Stimulated activated CD8-positive, alpha-beta memory T cell treated with anti-CD3 and anti-CD28 coated beads, Interleukin-4, amount 100 ng/mL, for 48 hours (primary cell): ENCODE results near the gene OIT3.
"Not testable (repeated sequence)": the region's sequence is repeated elsewhere in the genome, so short reads cannot be mapped to it uniquely, and the experiment has no call there.

ENCODE experiments used
- DNase-seq: peaks from one replicate; pipeline ENCODE4 v3.0.0-alpha.2; 2020

The OIT3 gene

DNA sequence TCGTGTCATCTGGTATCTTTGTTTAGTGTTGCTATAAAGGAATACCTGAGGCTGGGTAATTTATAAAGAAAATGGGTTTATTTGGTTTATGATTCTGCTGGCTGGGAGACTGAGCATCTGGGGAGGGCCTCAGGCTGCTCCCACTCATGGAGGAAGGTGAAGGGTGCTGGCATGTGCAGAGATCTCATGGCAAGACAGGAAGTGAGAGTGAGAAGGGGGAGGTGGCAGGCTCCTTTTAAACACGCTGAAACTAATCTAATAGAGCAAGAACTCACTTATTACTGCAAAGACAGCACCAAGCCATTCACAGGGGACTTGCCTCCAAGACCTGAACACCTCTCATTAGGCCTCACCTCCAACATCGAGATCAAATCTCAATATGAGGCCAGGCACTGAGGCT is 11.3 kb downstream of the OIT3 start:
- no peak for DNase-seq

DNA sequence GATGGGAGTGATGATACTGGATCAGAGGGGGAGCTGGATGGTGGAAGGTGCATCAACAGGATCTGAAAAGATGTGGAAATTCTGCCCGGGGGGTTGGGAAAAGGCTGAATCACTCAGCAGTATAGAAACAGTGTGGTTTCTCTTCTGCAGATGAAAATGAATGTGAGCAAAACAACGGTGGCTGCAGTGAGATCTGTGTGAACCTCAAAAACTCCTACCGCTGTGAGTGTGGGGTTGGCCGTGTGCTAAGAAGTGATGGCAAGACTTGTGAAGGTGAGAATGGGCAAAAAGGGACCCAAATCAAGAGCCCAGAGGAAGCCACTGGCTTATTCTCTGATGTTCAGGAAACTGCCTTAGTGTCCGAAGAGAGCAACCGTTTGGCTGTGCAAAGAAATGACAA is 12.9 kb downstream of the OIT3 start:
- no peak for DNase-seq

DNA sequence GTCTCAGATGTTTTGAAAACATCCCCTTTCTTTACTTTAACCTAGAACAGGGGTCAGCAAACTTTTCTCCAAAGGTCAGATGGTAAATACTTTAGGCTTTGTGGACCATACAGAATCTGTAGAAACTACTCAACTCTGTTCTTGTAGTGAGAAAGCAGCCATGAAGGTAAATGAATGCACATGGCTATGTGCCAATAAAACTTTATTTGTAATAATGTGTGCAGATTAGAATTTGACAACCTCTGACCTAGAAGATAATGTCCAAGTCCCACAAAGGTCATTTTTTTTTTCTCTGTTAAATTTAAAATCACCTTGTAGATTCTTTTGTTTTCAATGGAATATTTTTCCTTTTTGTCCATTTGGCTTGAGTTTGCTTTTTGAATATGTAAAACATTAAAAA is 17.2 kb downstream of the OIT3 start:
- DNase-seq = no peak

DNA sequence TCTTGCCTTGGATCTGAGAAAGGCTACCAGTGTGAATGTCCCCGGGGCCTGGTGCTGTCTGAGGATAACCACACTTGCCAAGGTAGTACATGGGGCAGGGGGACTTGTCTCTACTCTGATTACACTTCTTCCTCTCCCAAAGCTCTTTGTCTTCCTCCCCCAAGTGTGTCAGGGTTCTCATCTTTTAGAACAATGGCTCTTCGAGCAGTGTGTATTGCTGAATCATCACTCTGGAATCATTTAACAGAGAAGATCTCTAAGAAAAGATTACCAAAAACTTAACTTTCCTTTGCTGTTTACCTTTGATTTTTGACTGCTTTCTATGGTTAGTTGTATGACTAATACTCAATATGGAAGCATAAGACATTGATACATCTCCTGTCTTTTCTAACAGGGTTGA is 18.2 kb downstream of the OIT3 start:
- DNase-seq = no peak

DNA sequence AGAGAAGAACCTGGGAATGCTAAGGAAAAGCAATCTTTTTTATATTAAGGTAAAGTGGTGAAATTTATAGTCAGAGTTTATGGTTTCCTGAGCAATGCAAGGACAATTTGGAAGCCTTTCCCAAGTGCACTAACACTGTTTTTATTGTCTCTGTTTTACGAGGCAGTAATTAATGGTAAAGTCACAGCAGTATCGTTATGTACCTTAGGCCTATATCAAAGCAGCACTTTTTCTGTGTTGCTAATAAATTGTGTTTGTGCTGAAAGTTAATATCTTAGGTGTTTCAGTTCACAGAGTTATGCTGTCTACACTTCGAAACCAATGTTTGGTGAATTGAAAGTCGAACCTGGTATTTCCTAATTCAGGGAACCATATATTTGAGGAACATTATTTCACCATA is 19.2 kb downstream of the OIT3 start:
- no peak for DNase-seq

DNA sequence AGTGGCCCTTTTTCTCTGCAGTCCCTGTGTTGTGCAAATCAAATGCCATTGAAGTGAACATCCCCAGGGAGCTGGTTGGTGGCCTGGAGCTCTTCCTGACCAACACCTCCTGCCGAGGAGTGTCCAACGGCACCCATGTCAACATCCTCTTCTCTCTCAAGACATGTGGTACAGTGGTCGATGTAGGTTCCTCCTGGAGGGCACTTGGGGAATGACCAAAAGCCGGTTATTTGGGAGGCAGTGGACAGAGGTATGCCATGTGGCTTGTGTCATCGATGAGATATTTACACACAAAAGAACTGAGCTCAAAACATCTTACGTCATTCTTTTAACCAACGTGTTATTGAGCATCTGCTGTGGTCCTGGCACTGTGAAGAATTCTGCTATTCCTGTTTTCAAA is 19.7 kb downstream of the OIT3 start:
- no peak for DNase-seq

DNA sequence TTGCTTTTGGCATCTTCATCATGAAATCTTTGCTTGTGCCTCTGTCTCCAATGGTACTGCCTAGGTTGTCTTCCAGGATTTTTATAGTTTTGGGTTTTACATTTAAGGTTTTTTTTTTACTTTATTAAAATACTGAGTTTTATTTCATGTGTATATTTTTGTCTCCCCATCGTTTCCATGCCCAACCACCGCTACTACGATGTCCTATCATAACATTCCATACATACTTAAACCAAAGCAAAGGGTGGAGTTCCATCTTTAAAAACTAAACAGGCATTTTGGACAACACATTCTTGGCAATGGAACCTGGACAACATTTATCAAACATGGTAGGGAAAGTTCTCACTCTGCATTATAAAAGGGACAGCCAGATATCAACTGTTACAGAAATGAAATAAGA is 23.7 kb downstream of the OIT3 start:
- not testable (repeated sequence) for DNase-seq

DNA sequence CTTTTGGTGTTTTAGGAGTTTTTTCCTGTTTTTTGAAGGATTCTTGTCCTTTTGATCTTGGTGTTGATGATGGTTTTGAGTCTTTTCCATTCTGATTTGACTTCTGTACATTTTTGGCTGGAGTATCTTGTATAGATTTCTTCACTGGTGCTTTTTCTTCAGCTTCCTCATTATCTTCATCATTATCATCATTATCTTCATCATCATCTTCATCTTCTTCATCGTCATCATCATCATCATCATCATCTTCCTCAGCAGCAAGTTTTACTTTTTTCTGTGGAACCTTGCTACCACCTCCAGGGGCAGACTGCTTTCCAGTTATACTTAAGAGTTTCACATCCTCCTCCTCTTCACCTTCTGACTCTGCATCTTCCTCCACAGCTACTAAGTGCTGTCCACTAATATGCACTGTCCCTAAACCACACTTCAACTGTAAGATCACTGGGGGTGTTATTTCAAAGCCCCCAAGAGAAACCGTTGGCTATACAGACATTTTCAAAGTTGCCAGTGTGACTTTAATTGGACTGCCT is 24.3 kb downstream of the OIT3 start:
- DNase-seq = not testable (repeated sequence)

DNA sequence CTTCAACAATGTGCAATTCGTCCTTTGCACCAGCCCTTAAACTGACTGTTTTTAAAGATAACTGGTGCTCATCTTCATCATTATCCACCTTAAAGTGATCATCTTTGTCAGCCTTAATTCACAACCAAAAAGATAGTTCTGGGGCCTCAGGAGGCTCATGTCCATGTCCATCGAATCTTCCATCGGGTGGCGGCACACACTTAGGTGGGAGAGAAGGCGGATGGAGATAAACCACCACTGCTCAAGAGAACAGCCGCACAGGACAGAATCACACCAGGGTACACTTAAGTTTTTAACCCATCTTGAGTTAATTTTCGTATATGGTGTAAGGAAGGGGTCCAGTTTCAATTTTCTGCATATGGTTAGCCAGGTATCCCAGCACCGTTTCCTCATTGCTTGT is 24.8 kb downstream of the OIT3 start:
- no peak for DNase-seq

DNA sequence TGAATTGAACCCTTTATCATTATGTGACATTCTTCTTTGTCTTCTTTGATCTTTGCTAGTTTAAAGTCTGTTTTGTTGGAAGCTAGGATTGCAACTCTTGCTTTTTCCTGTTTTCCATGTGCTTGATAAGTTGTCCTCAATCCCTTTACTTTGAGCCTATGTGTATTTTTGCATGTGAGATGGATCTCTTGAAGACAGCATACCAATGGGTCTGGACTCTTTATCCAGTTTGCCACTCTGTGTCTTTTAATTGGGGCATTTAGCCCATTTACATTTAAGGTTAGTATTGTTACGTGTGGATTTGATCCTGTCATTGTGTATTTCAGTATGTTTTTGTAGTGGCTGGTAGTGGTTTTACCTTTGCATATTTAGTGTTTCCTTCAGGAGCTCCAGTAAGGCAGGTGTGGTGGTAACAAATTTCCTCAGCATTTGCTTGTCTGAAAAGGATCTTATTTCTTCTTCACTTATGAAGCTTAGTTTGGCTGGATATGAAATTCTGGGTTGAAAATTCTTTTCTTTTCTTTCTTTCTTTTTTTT is 27.7 kb downstream of the OIT3 start:
- DNase-seq = not testable (repeated sequence)

DNA sequence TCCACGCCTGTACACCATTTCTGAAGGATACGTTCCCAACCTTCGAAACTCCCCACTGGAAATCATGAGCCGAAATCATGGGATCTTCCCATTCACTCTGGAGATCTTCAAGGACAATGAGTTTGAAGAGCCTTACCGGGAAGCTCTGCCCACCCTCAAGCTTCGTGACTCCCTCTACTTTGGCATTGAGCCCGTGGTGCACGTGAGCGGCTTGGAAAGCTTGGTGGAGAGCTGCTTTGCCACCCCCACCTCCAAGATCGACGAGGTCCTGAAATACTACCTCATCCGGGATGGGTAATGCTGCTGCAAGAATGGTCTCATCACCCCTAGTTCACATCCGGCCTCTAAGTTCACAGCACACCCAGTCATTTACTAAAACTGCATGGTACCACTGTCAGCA is 30.8 kb downstream of the OIT3 start:
- DNase-seq = no peak

DNA sequence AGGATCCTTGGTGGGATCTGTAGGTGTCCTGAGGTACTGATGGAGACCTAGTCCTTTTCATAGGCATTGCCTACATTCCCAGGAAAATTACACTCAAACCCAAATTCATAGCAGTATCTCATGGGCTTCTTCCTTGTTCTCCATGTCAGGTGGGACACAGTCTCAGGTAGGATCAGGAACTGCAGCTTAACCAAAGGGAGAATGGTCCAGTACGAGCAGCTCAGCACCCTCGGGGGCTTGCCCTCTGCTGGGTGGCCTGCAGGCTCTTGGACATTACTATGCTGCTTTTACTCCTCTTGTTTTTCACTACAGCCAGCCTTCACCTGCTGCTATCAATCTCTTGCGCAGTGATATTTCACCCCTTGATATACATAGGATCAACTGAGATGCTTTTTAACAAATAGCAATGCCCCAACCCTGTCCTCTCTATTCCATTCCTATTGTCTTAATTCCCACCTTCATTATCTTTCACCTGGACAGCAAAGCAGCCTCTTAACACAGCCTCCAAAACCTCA is 32.5 kb downstream of the OIT3 start:
- no peak for DNase-seq

DNA sequence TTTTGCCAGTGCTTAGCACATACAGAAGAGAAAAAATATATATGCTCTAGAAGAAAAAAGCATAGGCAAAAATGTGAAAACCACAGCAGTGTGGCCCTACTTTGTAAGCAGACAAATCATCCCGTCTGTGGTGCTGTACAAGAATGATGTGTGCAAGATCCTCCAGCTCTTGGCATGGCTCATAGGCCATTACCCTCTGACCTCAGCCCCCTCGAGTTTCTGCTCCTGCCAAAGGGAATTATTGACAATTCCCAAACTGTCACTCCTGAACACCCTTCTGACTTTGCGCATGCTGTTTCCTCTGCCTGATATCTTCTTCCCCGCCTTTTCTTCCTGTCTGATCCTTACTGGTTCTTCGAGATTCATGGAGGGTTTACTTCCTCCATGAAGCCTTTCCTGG is 33.9 kb downstream of the OIT3 start:
- DNase-seq = no peak

DNA sequence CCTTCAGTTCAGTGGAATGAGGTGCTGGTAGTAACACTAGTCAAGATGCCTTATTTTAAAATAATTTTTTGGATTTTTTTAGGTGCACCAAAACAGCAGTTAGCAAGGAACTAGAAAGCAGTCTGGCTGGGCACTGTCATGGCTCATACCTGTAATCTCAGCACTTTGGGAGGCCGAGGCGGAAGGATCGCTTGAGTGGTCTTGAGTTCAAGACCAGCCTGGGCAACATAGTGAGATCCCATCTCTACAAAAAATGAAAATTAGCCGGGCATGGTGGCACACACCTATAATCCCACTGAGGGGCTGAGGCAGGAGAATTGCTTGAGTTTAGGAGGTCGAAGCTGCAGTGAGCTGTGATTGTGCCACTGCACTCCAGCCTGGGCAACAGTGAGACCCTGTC is 35.3 kb downstream of the OIT3 start:
- no peak for DNase-seq

DNA sequence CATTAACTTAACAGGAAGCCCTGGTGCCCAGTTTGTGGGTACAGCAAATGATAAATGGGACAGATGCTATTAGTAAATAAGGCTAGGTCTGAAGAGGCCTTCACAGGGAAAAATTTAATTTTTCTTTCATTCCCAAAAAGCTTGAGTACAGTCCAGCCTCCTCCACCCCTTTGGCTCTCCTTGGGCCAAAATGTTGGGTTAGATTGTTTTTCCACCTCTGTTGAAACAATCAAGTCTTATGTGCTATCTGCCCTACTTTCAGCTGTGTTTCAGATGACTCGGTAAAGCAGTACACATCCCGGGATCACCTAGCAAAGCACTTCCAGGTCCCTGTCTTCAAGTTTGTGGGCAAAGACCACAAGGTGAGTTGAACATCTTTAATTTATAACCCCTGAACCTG is 36.7 kb downstream of the OIT3 start:
- no peak for DNase-seq

DNA sequence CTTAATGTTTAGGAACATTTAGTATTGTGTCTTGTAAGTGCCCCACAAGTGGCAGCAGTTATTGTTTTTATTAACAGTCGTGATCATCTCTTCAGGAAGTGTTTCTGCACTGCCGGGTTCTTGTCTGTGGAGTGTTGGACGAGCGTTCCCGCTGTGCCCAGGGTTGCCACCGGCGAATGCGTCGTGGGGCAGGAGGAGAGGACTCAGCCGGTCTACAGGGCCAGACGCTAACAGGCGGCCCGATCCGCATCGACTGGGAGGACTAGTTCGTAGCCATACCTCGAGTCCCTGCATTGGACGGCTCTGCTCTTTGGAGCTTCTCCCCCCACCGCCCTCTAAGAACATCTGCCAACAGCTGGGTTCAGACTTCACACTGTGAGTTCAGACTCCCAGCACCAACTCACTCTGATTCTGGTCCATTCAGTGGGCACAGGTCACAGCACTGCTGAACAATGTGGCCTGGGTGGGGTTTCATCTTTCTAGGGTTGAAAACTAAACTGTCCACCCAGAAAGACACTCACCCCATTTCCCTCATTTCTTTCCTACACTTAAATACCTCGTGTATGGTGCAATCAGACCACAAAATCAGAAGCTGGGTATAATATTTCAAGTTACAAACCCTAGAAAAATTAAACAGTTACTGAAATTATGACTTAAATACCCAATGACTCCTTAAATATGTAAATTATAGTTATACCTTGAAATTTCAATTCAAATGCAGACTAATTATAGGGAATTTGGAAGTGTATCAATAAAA is 38.9 kb downstream of the OIT3 start:
- no peak for DNase-seq

DNA sequence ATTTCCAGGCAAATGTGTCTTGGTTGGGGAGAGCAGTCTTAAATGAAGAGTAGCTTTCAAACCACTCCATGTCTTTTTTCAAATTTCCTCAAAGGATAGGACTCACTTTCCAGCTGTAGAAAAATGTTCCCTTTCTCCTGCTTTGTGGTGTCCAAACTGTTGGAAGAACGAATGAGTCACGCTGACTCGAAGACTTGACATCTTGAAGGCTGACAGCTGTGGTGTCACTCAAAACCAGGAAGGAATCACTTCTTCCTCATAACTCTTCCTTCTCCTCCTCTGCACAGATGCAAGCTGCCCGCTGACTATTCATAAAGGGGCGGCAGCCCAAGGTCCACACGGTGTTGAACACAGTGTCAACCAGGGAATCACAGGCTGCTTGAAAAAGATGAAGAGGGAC is 41.8 kb downstream of the OIT3 start:
- no peak for DNase-seq

DNA sequence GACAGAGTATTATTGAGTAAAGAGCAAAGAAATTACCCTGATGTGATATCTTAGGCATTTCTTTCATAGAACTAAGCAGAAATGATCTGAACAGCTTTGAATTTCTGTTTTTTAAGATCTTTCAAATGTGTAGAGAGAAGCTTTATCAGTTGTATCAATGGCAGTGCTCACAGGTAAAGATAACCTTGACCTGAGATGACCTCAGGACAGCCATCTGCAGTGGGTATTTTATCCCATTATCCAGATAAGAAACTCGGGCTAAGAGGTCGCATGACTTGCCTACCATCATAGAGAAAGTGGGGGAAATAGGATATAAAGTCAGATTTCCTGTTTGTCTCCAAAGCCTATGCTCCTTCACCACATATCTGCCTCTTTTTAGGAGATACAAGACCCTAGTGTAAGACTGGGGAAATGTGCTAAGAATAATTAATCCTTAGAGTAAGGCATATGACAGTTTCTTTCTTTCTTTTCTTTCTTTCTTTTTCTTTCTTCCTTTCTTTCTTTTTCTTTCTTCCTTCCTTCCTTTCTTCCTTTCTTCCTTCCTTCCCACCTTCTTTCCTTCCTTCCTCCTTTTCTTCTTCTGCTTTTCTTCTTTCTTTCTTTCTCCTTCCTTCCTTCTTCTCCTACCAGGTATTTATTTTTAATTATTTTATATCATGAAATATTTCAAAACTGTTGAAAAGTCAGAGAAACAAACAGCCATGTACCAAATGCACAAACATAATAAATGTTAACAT is 50.1 kb downstream of the OIT3 start:
- no peak for DNase-seq

DNA sequence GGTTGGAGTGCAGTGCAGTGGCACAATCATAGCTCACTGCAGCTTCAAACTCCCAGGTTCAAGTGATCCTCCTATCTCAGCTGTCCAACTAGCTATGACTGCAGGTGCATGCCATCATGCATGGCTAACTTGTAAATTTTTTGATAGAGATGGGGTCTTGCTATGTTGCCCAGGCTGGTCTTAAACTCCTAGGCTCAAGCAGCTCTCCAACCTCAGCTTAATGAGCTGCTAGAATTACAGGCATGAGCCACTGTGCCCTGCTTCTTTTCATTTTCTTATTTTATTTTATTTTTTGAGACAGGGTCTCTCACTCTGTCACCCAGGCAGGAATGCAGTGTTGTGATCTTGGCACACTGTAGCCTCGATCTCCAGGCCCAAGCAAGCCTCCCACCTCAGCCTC is 53.4 kb downstream of the OIT3 start:
- DNase-seq = no peak

DNA sequence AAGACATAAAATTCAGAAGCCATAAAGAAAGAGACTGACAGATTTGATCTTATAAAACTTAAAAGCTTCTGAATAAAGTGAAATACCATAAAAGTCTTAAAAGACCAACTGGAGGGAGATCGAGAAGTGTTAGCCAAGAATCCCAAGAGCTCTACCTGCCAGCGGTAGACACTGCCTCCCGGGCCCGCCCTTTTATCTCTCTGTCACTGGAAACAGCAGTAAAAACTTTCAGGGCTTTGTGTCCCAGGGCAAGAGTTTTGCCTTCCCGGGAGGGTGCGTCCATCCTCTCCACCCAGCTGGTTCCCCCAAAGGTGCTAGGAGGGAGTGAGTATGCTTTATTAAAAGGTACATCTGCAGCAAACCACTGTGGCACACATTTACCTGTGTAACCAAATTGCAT is 55.2 kb downstream of the OIT3 start:
- DNase-seq = no peak

DNA sequence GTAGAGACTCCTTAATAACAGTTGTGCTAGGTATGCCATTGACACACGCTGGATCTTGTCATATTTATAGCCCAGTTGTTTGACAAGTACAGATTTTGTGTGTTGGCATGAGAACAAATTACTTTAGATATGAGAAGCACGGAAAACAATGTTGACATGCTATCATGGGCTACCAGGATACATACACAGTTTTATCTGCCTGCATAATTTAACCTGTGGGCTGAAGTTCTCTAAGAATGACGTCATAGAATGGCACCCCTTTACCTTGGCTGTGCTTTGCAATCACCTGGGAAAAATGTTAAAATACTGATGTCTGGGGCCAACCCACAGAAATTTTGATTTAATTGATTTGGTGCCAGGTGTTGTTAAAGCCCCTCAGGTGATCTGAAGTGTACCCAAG is 58.2 kb downstream of the OIT3 start:
- no peak for DNase-seq

DNA sequence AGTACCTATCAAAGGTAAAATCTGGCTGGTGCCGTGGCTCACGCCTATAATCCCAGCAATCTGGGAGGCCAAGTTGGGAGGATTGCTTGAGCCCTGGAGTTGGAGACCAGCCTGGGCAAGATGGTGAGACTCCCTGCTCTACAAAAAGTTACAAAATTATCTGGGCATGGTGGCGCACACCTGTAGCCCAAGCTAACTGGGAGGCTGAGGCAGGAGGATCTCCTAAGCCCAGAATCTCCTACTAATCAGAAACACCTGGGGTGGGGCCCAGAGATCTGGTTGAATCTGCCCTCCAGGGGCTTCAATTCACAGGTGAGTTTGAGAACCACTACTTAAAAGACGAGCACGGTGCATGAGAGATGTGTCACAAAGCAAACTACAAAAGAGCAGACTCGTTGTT is 58.6 kb downstream of the OIT3 start:
- DNase-seq = no peak

DNA sequence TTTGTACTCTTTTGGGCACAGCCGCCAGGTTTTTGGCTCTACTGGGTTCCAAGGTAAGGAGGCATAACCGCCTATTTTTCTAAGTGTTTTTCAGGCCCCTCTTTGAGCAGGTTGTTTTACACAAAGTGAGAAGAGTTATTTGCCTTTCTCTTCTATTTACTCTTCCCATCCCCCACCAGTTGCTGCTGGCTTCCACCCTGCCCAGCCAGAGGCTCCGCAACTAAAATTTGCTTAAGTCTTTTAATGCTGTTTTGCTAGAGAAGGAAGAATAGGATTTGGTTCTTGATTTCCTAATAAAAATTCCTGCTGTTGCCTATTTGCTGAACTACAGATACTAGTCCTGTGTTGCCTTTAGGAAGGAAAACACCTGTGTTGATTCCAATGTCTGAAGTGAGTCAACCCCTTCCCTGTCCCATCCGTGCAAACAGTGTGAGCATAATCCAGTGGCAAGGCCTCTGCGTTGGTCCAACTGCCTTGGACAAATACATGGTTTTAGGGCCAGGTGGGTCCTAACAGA is 59.2 kb downstream of the OIT3 start:
- DNase-seq = no peak

DNA sequence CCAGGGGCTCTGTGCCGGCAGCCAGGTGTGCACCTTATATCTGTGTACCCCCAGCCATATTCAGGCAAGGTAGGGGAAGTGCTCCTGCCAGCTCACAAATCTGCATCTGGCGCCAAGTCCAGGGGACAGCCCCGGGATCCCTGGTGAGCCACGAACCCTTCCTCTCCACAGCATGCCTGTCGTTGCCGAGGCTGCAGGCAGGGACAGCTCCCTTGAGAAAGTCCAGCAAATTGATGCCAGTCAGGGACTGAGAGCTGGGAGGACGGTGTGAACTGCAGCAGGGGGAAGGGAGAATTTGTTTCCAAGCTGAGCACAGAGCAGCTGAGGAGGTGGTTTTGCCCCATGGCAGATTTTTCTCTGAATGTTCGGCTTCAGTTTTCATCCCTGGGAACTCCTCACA is 60.1 kb downstream of the OIT3 start:
- DNase-seq = no peak
